B cell (primary cell): ENCODE data around the gene MAP3K4.

ENCODE experiments used
- CTCF ChIP-seq: fragments of 200-600 bp; IDR thresholded peaks from one replicate; pipeline ENCODE4 v1.8.0; 2022; ENCODE audit warnings: antibody characterized with exemption, mild to moderate bottlenecking
- EZH2 ChIP-seq: IDR thresholded peaks from 2 replicates; pipeline ENCODE4 v1.6.1; 2012; ENCODE audit warnings: borderline replicate concordance, low read depth, mild to moderate bottlenecking, moderate library complexity, low read length; ENCODE audit not compliant: insufficient read depth, poor library complexity, severe bottlenecking

- TF ChIP-seq CTCF (no peak), EZH2 (no peak)
These were observed 126.4 kb downstream of the MAP3K4 start for GRCh38 chr6:161117942-161118341.
